Loucy (cell line): ENCODE data around the gene SUDS3.

ENCODE experiments used
- H2AFZ ChIP-seq: fragments of 200-600 bp; sonication (generic); 2 replicates; pipeline ENCODE4 v1.6.0; 2016; ENCODE audit warnings: antibody characterized with exemption, mild to moderate bottlenecking, low read length, moderate library complexity
- H3F3A ChIP-seq: fragments of 200-600 bp; 2 replicates; pipeline ENCODE4 v1.6.0; 2016; ENCODE audit warnings: antibody characterized with exemption, low read depth, mild to moderate bottlenecking
- H3K27me3 ChIP-seq: fragments of 200-600 bp; sonication (generic); 2 replicates; pipeline ENCODE4 v1.6.1; 2014; ENCODE audit warnings: low read length, mild to moderate bottlenecking; ENCODE audit not compliant: insufficient read depth, poor library complexity, severe bottlenecking
- H3K36me3 ChIP-seq: fragments of 200-600 bp; sonication (generic); 2 replicates; pipeline ENCODE4 v1.6.1; 2016; ENCODE audit warnings: low read length; ENCODE audit not compliant: insufficient read depth
- H3K4me1 ChIP-seq: fragments of 200-600 bp; sonication (generic); 2 replicates; pipeline ENCODE4 v1.5.1; 2014; ENCODE audit warnings: low read length, mild to moderate bottlenecking; ENCODE audit not compliant: insufficient read depth, poor library complexity, severe bottlenecking
- H3K4me2 ChIP-seq: fragments of 200-600 bp; sonication (generic); 2 replicates; pipeline ENCODE4 v1.6.0; 2014; ENCODE audit warnings: antibody characterized with exemption, low read length, low read depth, mild to moderate bottlenecking; ENCODE audit not compliant: poor library complexity, severe bottlenecking
- H3K4me3 ChIP-seq: fragments of 200-600 bp; sonication (generic); 2 replicates; pipeline ENCODE4 v1.5.1; 2014; ENCODE audit warnings: low read length, mild to moderate bottlenecking, mixed read lengths; ENCODE audit not compliant: poor library complexity, severe bottlenecking
- H3K79me2 ChIP-seq: fragments of 200-600 bp; sonication (generic); 2 replicates; pipeline ENCODE4 v1.6.1; 2014; ENCODE audit warnings: low read length; ENCODE audit not compliant: insufficient read depth
- H3K9ac ChIP-seq: fragments of 200-600 bp; sonication (generic); 2 replicates; pipeline ENCODE4 v1.6.0; 2014; ENCODE audit warnings: mild to moderate bottlenecking, low read depth, low read length, moderate library complexity; ENCODE audit not compliant: poor library complexity, severe bottlenecking
- H3K9me2 ChIP-seq: fragments of 200-600 bp; sonication (generic); replicated peaks from 2 replicates; pipeline ENCODE4 v1.6.1; 2016; ENCODE audit warnings: low read depth, low read length, mixed read lengths
- H3K9me3 ChIP-seq: fragments of 200-600 bp; sonication (generic); 2 replicates; pipeline ENCODE4 v1.6.1; 2014; ENCODE audit warnings: mild to moderate bottlenecking, antibody characterized with exemption, low read length, low read depth; ENCODE audit not compliant: insufficient read depth
- H4K20me1 ChIP-seq: fragments of 200-600 bp; sonication (generic); 2 replicates; pipeline ENCODE4 v1.6.0; 2014; ENCODE audit warnings: antibody characterized with exemption, low read length, mild to moderate bottlenecking; ENCODE audit not compliant: insufficient read depth, poor library complexity, severe bottlenecking
- EZH2phosphoT487 ChIP-seq: fragments of 200-600 bp; IDR thresholded peaks from 2 replicates; pipeline ENCODE4 v1.6.1; 2018; ENCODE audit warnings: antibody characterized with exemption, mild to moderate bottlenecking, moderate library complexity, borderline replicate concordance
- TF ChIP-seq, protein P1 (sequence below): fragments of 200-600 bp; sonication (generic); conservative IDR thresholded peaks from 2 replicates; pipeline ENCODE4 v1.5.1; 2014; ENCODE audit warnings: mild to moderate bottlenecking, antibody characterized with exemption, low read length

The SUDS3 gene

DNA sequence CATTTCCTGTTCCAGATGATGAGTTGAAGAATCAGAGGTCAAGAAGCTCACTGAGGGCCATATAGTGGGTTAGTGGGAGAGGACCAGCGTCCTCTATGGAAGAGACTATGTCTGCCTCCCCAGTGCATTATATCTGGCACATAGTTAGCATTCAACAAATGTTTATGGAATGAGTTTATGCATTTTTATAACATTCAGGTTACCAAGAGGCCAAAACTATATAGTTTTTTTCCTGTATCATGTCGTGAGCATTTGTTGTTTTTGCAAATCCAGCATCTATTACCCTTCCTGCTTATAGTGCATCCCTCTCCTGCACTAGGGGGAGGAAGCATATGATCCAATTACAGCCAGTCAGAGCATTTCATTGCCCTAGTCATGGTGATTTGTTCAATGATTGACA lies 60.6 kb downstream of the SUDS3 start:
- Histone ChIP-seq H3K27me3 (no peaks in the 10 kb centered on the region), H3K79me2 (no peaks in the 10 kb centered on the region), H3K9me3 (no peaks in the 10 kb centered on the region), H2AFZ (no peak overlapping the region), H3K9me2 (no peaks in the 10 kb centered on the region), H3K4me3 (no peak overlapping the region), H3F3A (no peaks in the 10 kb centered on the region), H3K36me3 (no peaks in the 10 kb centered on the region), H4K20me1 (no peaks in the 10 kb centered on the region), H3K4me1 (no peaks in the 10 kb centered on the region), H3K9ac (no peak overlapping the region), H3K4me2 (no peak overlapping the region)
- no peak for TF ChIP-seq EZH2phosphoT487

DNA sequence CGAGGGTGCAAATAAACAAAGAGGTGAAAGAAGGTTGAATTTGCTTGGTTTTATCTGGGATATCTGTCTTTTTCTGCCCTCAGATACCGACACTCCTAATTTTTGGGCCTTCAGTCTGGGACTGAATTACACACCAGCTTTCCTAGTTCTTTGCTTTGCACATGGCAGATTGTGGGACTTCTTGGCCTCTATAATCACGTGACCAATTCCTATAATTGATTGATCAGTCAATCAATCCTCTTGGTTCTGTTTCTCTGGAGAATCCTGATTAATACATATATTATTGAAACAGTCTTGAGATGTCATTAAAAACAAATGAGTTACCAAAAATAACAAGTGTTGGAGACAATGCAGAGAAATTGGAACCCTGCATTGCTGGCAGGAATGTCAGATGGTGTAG lies 62.7 kb downstream of the SUDS3 start:
- H3K4me1 ChIP-seq, result no peaks in the 10 kb centered on the region
- H3K27me3 ChIP-seq, result no peaks in the 10 kb centered on the region
- H3K9me3 ChIP-seq, result no peaks in the 10 kb centered on the region
- no peak overlapping the region for H3K4me3 ChIP-seq
- no peak overlapping the region for H2AFZ ChIP-seq
- H3K79me2 ChIP-seq, result no peaks in the 10 kb centered on the region
- no peak overlapping the region for H3K4me2 ChIP-seq
- no peaks in the 10 kb centered on the region for H3K36me3 ChIP-seq
- no peaks in the 10 kb centered on the region for H3F3A ChIP-seq
- TF ChIP-seq, protein P1, sequence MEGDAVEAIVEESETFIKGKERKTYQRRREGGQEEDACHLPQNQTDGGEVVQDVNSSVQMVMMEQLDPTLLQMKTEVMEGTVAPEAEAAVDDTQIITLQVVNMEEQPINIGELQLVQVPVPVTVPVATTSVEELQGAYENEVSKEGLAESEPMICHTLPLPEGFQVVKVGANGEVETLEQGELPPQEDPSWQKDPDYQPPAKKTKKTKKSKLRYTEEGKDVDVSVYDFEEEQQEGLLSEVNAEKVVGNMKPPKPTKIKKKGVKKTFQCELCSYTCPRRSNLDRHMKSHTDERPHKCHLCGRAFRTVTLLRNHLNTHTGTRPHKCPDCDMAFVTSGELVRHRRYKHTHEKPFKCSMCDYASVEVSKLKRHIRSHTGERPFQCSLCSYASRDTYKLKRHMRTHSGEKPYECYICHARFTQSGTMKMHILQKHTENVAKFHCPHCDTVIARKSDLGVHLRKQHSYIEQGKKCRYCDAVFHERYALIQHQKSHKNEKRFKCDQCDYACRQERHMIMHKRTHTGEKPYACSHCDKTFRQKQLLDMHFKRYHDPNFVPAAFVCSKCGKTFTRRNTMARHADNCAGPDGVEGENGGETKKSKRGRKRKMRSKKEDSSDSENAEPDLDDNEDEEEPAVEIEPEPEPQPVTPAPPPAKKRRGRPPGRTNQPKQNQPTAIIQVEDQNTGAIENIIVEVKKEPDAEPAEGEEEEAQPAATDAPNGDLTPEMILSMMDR, result no peak
- no peak for TF ChIP-seq EZH2phosphoT487
- no peak overlapping the region for H3K9ac ChIP-seq
- H4K20me1 ChIP-seq, result no peaks in the 10 kb centered on the region
- no peaks in the 10 kb centered on the region for H3K9me2 ChIP-seq

DNA sequence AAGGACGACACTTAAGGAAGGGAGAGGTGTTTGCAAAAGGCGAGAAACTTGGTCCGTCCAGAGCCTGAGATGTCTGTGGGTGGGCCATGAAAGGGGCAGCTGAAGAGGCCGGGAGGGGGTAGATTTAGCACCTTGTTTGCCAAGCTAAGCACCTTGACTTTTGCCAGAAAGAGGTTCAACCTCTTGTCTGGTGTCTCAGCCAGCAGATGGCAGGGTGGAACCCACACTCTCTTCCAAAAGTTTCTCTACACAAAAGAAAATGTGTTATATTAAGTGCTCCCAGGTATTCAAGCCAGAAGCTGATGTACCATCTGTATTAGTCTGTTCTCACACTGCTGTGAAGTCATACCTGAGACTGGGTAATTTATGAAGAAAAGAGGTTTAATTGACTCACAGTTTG lies 69.9 kb downstream of the SUDS3 start:
- Histone ChIP-seq H3K4me3 (no peak overlapping the region), H3K27me3 (no peaks in the 10 kb centered on the region), H2AFZ (no peak overlapping the region), H3K79me2 (no peaks in the 10 kb centered on the region), H3K4me1 (no peaks in the 10 kb centered on the region), H3K4me2 (no peak overlapping the region), H3K9ac (no peak overlapping the region), H3F3A (no peaks in the 10 kb centered on the region), H4K20me1 (no peaks in the 10 kb centered on the region), H3K9me2 (no peaks in the 10 kb centered on the region), H3K9me3 (no peaks in the 10 kb centered on the region), H3K36me3 (no peaks in the 10 kb centered on the region)
- TF ChIP-seq, protein P1, result no peak
- no peak for TF ChIP-seq EZH2phosphoT487

DNA sequence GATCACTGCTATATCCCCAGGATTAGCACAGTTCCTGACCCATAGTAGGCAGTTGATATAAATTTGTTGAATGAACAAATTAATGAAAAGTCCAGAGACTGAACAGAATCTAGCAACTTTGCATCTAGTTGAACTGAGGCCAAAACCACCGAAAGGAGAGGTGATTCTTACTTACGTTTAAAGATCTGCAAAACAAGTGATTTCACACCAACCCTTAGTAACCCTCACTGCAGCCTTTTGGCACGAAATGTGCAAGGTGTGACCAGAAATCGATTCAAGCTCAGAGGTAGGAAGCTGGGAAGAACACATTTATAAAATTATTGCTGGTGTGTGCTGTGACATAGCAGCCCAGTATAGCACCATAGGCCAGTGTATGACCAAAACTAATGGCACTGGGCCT lies 70.8 kb downstream of the SUDS3 start:
- Histone ChIP-seq H3K9ac (no peak overlapping the region), H3K9me2 (no peaks in the 10 kb centered on the region)
- TF ChIP-seq, protein P1, result no peak
- TF ChIP-seq EZH2phosphoT487, result no peak

More for the DNA sequence above, 70.8 kb downstream of the SUDS3 start:
- H4K20me1 ChIP-seq, result no peaks in the 10 kb centered on the region
- H3K36me3 ChIP-seq, result no peaks in the 10 kb centered on the region
- no peaks in the 10 kb centered on the region for H3K9me3 ChIP-seq
- no peaks in the 10 kb centered on the region for H3K79me2 ChIP-seq
- no peaks in the 10 kb centered on the region for H3K4me1 ChIP-seq
- H2AFZ ChIP-seq, result no peak overlapping the region
- H3F3A ChIP-seq, result no peaks in the 10 kb centered on the region
- no peaks in the 10 kb centered on the region for H3K27me3 ChIP-seq
- no peak overlapping the region for H3K4me3 ChIP-seq
- H3K4me2 ChIP-seq, result no peak overlapping the region
